ENCODE measurements around the gene CSF1R. TPM values are rescaled to one million over a fixed set of nuclear protein-coding genes. Genes with fewer than 3 reads are reported as not detected.

The CSF1R gene
- total and polyA plus RNA-seq, 2 donors (not counting 3 experiments of a cell fraction or from before 2014, with no cell fraction given), result not detected

DNA sequence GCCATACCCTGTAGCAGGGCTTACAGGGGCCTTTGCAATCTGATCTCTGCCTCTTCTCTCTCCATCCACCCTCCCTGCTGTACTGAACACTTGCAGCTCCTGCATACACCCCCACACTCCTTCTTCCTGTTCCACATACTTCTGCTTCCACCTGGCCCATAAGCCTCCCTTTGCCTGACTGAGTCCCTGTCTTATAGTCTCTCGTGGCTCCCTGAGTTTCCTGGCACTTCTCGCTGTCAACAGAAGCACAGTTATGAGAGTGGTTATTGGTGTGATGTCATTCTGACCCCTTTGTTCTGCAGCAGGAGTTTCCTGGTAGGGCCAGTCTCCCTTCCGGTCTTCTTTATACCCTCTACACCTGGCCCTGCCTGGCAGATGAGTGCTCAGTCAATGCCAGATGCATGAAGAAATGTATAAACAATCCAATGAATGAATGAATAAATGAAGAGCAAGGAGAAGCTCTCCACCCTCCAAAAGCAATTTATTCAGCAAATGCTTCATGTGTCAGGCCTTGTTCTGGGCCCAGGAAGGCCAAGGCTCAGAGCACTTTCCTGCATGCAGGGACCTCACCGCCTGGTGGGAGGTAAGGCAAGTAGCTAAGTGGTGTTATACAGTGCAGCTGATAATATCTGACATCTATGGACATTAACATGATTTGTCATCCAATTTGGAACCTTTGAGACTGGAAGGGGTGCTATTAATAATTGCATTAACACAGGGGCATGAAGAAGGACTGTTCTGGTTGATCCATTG is 20.5 kb upstream of the CSF1R start:
- H3K9ac ChIP-seq (replicated peaks; ENCODE audit: extremely low read depth, insufficient read depth, low read length), result no peak overlapping the region
- H3K4me1 ChIP-seq (ENCODE audit: control insufficient read depth, extremely low read depth, insufficient read depth, low read length), result no peaks in the 10 kb centered on the region
- TF ChIP-seq MYC (IDR thresholded peaks at IDR 0.05; ENCODE audit: low read depth, low read length) (no peak), JUN (IDR thresholded peaks at IDR 0.05; ENCODE audit: borderline replicate concordance, insufficient read depth, insufficient read length, low read depth) (no peak), EZH2 (IDR thresholded peaks at IDR 0.05; ENCODE audit: borderline replicate concordance, low read depth, low read length, severe bottlenecking) (no peak)
- no peaks in the 10 kb centered on the region for H3K9me3 ChIP-seq (replicated peaks; ENCODE audit: control insufficient read depth, insufficient read depth, low read length)
- intact Hi-C loops (cut with micrococcal nuclease), result no loop called here
- no peaks in the 10 kb centered on the region for H3K36me3 ChIP-seq (ENCODE audit: control insufficient read depth in 2 of 2, extremely low read depth in 1 of 2, insufficient read depth in 2 of 2, low read length in 2 of 2)
- H3K79me2 ChIP-seq (ENCODE audit: control insufficient read depth, insufficient read depth, low read length), result no peaks in the 10 kb centered on the region
- no peak overlapping the region for H3K4me2 ChIP-seq (ENCODE audit: insufficient read depth, low read length)
- no peak overlapping the region for H3K27ac ChIP-seq (ENCODE audit: insufficient read depth, low read depth, low read length)
- no TSS peak for BruUV-seq (replicated peaks)
- CTCF ChIA-PET, result no interaction called here
- H3K27me3 ChIP-seq (ENCODE audit: control insufficient read depth in 2 of 2, insufficient read depth in 2 of 2, low read length in 2 of 2), result peaks cover 4 to 5% of the 10 kb centered on the region in 2 experiments
- DNase-seq (ENCODE audit: low read depth, low spot score) (no peak), FAIRE-seq (no peak)
- POLR2A ChIA-PET, result no interaction called here
- H2AFZ ChIP-seq (ENCODE audit: low read depth, low read length), result no peak overlapping the region
- dilution Hi-C loops (cut with MboI; ENCODE audit: extremely low pct_ligation_motif_present, low sequenced_read_pairs), result no loop called here
- no peaks in the 10 kb centered on the region for H3K9me1 ChIP-seq (replicated peaks; ENCODE audit: control insufficient read depth, extremely low read depth, insufficient read depth, low read length)
- H4K20me1 ChIP-seq (replicated peaks; ENCODE audit: control insufficient read depth, extremely low read depth, insufficient read depth, low read length), result no peaks in the 10 kb centered on the region
- H3K4me3 ChIP-seq (replicated peaks in 1 of 3; ENCODE audit: insufficient read depth in 1 of 3, low read depth in 1 of 3, low read length in 3 of 3), result no peak overlapping the region

DNA sequence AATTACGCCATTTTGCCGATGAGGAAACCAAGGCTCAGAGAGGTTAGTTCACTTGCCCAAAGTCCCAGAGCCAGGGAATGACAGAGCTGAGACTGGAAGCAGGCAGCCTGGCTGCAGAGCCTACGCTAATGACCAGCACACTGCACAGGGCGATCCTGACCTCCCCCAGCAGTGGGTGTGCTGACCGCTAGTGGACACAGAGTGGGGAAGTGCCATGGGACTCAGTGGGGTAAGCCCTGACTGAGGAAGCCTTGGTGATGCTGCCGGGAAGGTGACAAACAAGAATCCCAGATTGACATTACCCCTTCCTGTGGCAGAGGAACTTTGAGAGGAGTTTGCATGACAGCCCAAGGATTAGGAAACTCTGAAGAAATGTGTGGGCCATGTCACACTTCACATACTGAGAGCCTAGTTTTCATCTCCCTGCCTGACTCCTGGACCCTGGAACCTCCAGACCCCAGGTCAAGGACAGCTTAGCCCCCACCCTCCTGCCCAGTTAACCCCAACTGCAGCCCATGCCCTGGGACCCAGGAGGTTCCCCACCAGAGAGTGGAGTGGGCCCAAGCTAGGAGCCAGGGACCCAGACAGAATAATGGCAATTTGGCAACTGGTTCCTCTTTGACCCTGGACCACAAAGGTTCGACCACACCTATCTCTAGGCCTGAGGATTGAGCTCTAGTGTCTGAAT is 19.7 kb upstream of the CSF1R start:
- no TSS peak for BruUV-seq (replicated peaks)
- ChIA-PET POLR2A (no interaction called here), CTCF (no interaction called here)
- H3K36me3 ChIP-seq (ENCODE audit: control insufficient read depth in 2 of 2, extremely low read depth in 1 of 2, insufficient read depth in 2 of 2, low read length in 2 of 2), result no peaks in the 10 kb centered on the region
- intact Hi-C loops (cut with micrococcal nuclease) (no loop called here), dilution Hi-C loops (cut with MboI; ENCODE audit: extremely low pct_ligation_motif_present, low sequenced_read_pairs) (no loop called here)
- H3K79me2 ChIP-seq (ENCODE audit: control insufficient read depth, insufficient read depth, low read length), result no peaks in the 10 kb centered on the region
- no peak overlapping the region for H3K9ac ChIP-seq (replicated peaks; ENCODE audit: extremely low read depth, insufficient read depth, low read length)
- DNase-seq (ENCODE audit: low read depth, low spot score), result no peak
- H3K4me2 ChIP-seq (ENCODE audit: insufficient read depth, low read length), result no peak overlapping the region
- H2AFZ ChIP-seq (ENCODE audit: low read depth, low read length), result no peak overlapping the region
- H3K27me3 ChIP-seq (ENCODE audit: control insufficient read depth in 2 of 2, insufficient read depth in 2 of 2, low read length in 2 of 2), result peaks cover 4 to 5% of the 10 kb centered on the region in 2 experiments
- no peaks in the 10 kb centered on the region for H3K9me1 ChIP-seq (replicated peaks; ENCODE audit: control insufficient read depth, extremely low read depth, insufficient read depth, low read length)
- H3K27ac ChIP-seq (ENCODE audit: insufficient read depth, low read depth, low read length), result no peak overlapping the region
- TF ChIP-seq, protein P1, sequence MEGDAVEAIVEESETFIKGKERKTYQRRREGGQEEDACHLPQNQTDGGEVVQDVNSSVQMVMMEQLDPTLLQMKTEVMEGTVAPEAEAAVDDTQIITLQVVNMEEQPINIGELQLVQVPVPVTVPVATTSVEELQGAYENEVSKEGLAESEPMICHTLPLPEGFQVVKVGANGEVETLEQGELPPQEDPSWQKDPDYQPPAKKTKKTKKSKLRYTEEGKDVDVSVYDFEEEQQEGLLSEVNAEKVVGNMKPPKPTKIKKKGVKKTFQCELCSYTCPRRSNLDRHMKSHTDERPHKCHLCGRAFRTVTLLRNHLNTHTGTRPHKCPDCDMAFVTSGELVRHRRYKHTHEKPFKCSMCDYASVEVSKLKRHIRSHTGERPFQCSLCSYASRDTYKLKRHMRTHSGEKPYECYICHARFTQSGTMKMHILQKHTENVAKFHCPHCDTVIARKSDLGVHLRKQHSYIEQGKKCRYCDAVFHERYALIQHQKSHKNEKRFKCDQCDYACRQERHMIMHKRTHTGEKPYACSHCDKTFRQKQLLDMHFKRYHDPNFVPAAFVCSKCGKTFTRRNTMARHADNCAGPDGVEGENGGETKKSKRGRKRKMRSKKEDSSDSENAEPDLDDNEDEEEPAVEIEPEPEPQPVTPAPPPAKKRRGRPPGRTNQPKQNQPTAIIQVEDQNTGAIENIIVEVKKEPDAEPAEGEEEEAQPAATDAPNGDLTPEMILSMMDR (IDR thresholded peaks at IDR 0.05; ENCODE audit: extremely low read depth in 1 of 2, insufficient read depth in 1 of 2, low read depth in 1 of 2, low read length in 2 of 2), result no peak
- no peak for TF ChIP-seq POLR2A (IDR thresholded peaks at IDR 0.05; ENCODE audit: low read depth, low read length)
- TF ChIP-seq, protein P2, sequence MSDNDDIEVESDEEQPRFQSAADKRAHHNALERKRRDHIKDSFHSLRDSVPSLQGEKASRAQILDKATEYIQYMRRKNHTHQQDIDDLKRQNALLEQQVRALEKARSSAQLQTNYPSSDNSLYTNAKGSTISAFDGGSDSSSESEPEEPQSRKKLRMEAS (IDR thresholded peaks at IDR 0.05; ENCODE audit: insufficient read depth, insufficient read length), result no peak
- TF ChIP-seq POLR2AphosphoS5 (IDR thresholded peaks at IDR 0.05; ENCODE audit: insufficient read depth, low read depth, low read length), result no peak
- no peak for TF ChIP-seq EZH2 (IDR thresholded peaks at IDR 0.05; ENCODE audit: borderline replicate concordance, low read depth, low read length, severe bottlenecking)
- TF ChIP-seq FOS (IDR thresholded peaks at IDR 0.05; ENCODE audit: borderline replicate concordance, insufficient read depth, low read length), result no peak
- TF ChIP-seq JUN (IDR thresholded peaks at IDR 0.05; ENCODE audit: borderline replicate concordance, insufficient read depth, insufficient read length, low read depth), result no peak
- H3K9me3 ChIP-seq (replicated peaks; ENCODE audit: control insufficient read depth, insufficient read depth, low read length), result no peaks in the 10 kb centered on the region
- FAIRE-seq, result no peak
- H3K4me3 ChIP-seq (replicated peaks in 1 of 3; ENCODE audit: insufficient read depth in 1 of 3, low read depth in 1 of 3, low read length in 3 of 3), result no peak overlapping the region
- H4K20me1 ChIP-seq (replicated peaks; ENCODE audit: control insufficient read depth, extremely low read depth, insufficient read depth, low read length), result no peaks in the 10 kb centered on the region
- H3K4me1 ChIP-seq (ENCODE audit: control insufficient read depth, extremely low read depth, insufficient read depth, low read length), result no peaks in the 10 kb centered on the region
